ENCODE data around the gene DHX15.

DNA sequence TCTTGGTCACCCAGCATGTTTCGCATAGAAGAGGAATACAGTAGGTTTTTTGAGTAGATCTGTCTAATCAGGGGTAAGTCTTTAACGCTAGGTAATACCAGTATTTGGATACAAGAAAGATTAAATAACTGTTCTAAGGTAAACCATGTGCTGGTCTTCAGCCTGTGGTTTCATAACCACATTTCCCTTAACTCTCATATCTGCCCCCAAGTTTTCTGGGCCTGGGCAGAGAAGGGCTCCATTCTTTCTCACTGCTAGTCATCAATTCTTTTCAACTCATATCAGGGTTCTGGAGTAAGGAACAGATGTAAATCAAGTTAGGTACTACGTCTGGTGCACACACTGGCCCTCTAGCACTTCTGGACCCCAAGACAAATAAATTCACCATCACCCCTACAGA lies 49.0 kb downstream of the DHX15 start:
- TF ChIP-seq, protein P1, sequence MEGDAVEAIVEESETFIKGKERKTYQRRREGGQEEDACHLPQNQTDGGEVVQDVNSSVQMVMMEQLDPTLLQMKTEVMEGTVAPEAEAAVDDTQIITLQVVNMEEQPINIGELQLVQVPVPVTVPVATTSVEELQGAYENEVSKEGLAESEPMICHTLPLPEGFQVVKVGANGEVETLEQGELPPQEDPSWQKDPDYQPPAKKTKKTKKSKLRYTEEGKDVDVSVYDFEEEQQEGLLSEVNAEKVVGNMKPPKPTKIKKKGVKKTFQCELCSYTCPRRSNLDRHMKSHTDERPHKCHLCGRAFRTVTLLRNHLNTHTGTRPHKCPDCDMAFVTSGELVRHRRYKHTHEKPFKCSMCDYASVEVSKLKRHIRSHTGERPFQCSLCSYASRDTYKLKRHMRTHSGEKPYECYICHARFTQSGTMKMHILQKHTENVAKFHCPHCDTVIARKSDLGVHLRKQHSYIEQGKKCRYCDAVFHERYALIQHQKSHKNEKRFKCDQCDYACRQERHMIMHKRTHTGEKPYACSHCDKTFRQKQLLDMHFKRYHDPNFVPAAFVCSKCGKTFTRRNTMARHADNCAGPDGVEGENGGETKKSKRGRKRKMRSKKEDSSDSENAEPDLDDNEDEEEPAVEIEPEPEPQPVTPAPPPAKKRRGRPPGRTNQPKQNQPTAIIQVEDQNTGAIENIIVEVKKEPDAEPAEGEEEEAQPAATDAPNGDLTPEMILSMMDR (CRISPR knock-in tag; IDR thresholded peaks at IDR 0.05): no peak
- TF ChIP-seq ZFX (CRISPR knock-in tag; IDR thresholded peaks at IDR 0.05; ENCODE audit: low read depth) (no peak), ZFP36L2 (CRISPR knock-in tag; IDR thresholded peaks at IDR 0.05) (no peak), FOXO1 (CRISPR knock-in tag; IDR thresholded peaks at IDR 0.05) (no peak), KMT2A (CRISPR knock-in tag; IDR thresholded peaks at IDR 0.05) (no peak), MYC (CRISPR knock-in tag; IDR thresholded peaks at IDR 0.05; ENCODE audit: borderline replicate concordance) (no peak), FLYWCH1 (CRISPR knock-in tag; IDR thresholded peaks at IDR 0.05) (no peak), CHD2 (IDR thresholded peaks at IDR 0.05; ENCODE audit: low read depth, low read length) (no peak)
- TF ChIP-seq, protein P2, sequence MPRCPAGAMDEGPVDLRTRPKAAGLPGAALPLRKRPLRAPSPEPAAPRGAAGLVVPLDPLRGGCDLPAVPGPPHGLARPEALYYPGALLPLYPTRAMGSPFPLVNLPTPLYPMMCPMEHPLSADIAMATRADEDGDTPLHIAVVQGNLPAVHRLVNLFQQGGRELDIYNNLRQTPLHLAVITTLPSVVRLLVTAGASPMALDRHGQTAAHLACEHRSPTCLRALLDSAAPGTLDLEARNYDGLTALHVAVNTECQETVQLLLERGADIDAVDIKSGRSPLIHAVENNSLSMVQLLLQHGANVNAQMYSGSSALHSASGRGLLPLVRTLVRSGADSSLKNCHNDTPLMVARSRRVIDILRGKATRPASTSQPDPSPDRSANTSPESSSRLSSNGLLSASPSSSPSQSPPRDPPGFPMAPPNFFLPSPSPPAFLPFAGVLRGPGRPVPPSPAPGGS (CRISPR knock-in tag; IDR thresholded peaks at IDR 0.05): no peak

Measured in HepG2 (cell line).